A673 (cell line): ENCODE data around the gene DGUOK. TPM values are rescaled to one million over a fixed set of nuclear protein-coding genes. Genes with fewer than 3 reads are reported as not detected.

Experiments used
- BruUV-seq: library from RNA; stranded (reverse); fragments of 400-500 nt; replicated peaks from 2 replicates; lab custom pipeline; 2021; lab: Mats Ljungman, UMichigan
- CTCF ChIA-PET: fragments of 300-600 bp; sonication (Branson Sonifier 250); formaldehyde crosslinking; loops from one replicate; lab custom pipeline; 2022; ENCODE audit warnings: antibody characterized with exemption; lab: Charles Lee
- POLR2A ChIA-PET: fragments of 300-600 bp; sonication (Branson Sonifier 250); formaldehyde crosslinking; loops from one replicate; lab custom pipeline; 2022; ENCODE audit warnings: antibody characterized with exemption; ENCODE audit not compliant: low non-redundant PET; lab: Charles Lee
- DNase-seq: peaks from one replicate; pipeline ENCODE4 v3.0.0-alpha.2; 2015; ENCODE audit warnings: low spot score
- H3K27ac ChIP-seq: fragments of 200-600 bp; sonication (generic); 2 replicates; pipeline ENCODE4 v1.5.1; 2016; ENCODE audit warnings: mixed run types, low read depth, mild to moderate bottlenecking, mixed read lengths, antibody characterized with exemption, low read length; ENCODE audit not compliant: poor library complexity, severe bottlenecking
- H3K27me3 ChIP-seq: fragments of 200-600 bp; sonication (generic); replicated peaks from 2 replicates; pipeline ENCODE4 v1.6.1; 2017; ENCODE audit warnings: mixed run types, low read depth, mild to moderate bottlenecking, mixed read lengths, antibody characterized with exemption, low read length; ENCODE audit not compliant: insufficient read depth, poor library complexity
- H3K36me3 ChIP-seq: fragments of 200-600 bp; sonication (generic); 2 replicates; pipeline ENCODE4 v1.6.1; 2016; ENCODE audit warnings: mixed run types, mild to moderate bottlenecking, mixed read lengths, antibody characterized with exemption, low read length; ENCODE audit not compliant: insufficient read depth, poor library complexity, severe bottlenecking
- H3K4me1 ChIP-seq: fragments of 200-600 bp; sonication (generic); 2 replicates; pipeline ENCODE4 v1.6.1; 2017; ENCODE audit warnings: mixed run types, mild to moderate bottlenecking, mixed read lengths, antibody characterized with exemption, low read length; ENCODE audit not compliant: insufficient read depth, poor library complexity, severe bottlenecking
- H3K4me3 ChIP-seq: fragments of 200-600 bp; sonication (generic); 2 replicates; pipeline ENCODE4 v1.5.1; 2016; ENCODE audit warnings: low read depth, mixed run types, mild to moderate bottlenecking, mixed read lengths, low read length; ENCODE audit not compliant: poor library complexity, severe bottlenecking
- H3K9me3 ChIP-seq: fragments of 200-600 bp; sonication (generic); 2 replicates; pipeline ENCODE4 v1.6.1; 2016; ENCODE audit warnings: mixed run types, low read depth, mild to moderate bottlenecking, mixed read lengths, antibody characterized with exemption, low read length; ENCODE audit not compliant: poor library complexity, severe bottlenecking
- EZH2 ChIP-seq: fragments of 200-600 bp; sonication (generic); IDR thresholded peaks from 2 replicates; pipeline ENCODE4 v1.6.1; 2017; ENCODE audit warnings: borderline replicate concordance, low read depth, mild to moderate bottlenecking, mixed read lengths, antibody characterized with exemption, low read length; ENCODE audit not compliant: poor library complexity, severe bottlenecking
- intact Hi-C: fragments of 100-400 bp; cut with micrococcal nuclease; formaldehyde crosslinking; loops from one replicate; pipeline ENCODE4 v1.10.0; 2022; ENCODE audit not compliant: unreplicated experiment
- total RNA-seq: library from RNA; stranded (reverse); gene quantifications from 2 replicates; pipeline ENCODE4 v1.2.3, GENCODE V29; 2021
- TF ChIP-seq, protein P1 (sequence below): fragments of 300-800, 200-600 bp; sonication (generic); conservative IDR thresholded peaks from 2 replicates; pipeline ENCODE4 v1.5.1; 2017; ENCODE audit warnings: low read depth, mild to moderate bottlenecking, antibody characterized with exemption, low read length, moderate library complexity, mixed read lengths

The DGUOK gene
- total RNA-seq, 1 experiment from 2014 or later = 106 TPM

DNA sequence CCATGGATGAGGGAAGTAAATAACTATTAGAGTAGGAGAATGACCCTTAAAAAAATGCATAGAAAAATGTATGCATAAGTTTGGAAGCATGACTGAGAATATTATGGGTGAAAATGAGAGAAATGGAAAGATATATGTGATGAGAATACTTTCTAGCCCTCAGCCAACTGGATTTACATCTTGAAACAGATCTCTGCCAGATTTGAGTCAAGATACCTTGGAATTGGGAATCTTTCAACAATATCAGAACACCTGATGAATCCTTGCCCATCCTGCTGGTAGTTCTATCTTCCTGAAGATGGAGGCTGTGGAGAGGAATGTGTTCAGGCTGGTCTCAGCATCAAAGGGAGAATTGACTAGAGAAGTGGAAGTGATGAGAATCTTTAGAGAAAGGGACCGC lies 63.9 kb downstream of the DGUOK start:
- H3K27ac ChIP-seq = no peak overlapping the region
- CTCF ChIA-PET = no interaction called here
- no peaks in the 10 kb centered on the region for H3K9me3 ChIP-seq
- H3K4me3 ChIP-seq = no peak overlapping the region
- peaks cover 14% of the 10 kb centered on the region for H3K36me3 ChIP-seq
- no peaks in the 10 kb centered on the region for H3K27me3 ChIP-seq
- POLR2A ChIA-PET = no interaction called here
- BruUV-seq = no TSS peak
- no peak for DNase-seq
- H3K4me1 ChIP-seq = peaks cover 32% of the 10 kb centered on the region
- TF ChIP-seq EZH2 = no peak
- TF ChIP-seq, protein P1, sequence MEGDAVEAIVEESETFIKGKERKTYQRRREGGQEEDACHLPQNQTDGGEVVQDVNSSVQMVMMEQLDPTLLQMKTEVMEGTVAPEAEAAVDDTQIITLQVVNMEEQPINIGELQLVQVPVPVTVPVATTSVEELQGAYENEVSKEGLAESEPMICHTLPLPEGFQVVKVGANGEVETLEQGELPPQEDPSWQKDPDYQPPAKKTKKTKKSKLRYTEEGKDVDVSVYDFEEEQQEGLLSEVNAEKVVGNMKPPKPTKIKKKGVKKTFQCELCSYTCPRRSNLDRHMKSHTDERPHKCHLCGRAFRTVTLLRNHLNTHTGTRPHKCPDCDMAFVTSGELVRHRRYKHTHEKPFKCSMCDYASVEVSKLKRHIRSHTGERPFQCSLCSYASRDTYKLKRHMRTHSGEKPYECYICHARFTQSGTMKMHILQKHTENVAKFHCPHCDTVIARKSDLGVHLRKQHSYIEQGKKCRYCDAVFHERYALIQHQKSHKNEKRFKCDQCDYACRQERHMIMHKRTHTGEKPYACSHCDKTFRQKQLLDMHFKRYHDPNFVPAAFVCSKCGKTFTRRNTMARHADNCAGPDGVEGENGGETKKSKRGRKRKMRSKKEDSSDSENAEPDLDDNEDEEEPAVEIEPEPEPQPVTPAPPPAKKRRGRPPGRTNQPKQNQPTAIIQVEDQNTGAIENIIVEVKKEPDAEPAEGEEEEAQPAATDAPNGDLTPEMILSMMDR = no peak
- intact Hi-C loops = no loop called here

DNA sequence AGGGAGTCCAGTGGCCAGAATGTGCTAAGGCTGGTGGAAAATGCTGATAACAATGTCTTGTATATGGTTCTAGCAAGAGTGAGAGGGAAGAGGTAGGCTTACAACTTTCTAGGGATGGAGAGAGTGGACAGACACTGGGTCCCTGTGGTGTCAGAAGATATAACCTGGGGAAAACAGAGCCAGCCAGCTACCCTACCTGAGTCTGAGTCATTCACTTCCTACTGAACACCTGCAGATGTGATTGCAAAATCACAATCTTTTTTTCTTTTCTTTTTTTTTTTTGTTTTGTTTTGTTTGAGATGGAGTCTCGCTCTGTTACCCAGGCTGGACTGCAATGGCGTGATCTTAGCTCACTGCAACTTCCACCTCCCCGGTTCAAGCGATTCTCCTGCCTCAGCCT lies 65.4 kb downstream of the DGUOK start:
- H3K9me3 ChIP-seq = no peaks in the 10 kb centered on the region
- H3K27me3 ChIP-seq = no peaks in the 10 kb centered on the region
- H3K27ac ChIP-seq = no peak overlapping the region
- H3K36me3 ChIP-seq = peaks cover 10% of the 10 kb centered on the region
- no TSS peak for BruUV-seq
- no peak overlapping the region for H3K4me3 ChIP-seq
- intact Hi-C loops = no loop called here
- ChIA-PET CTCF (no interaction called here), POLR2A (interaction anchor here (0.6 kb wide), 1 partner anchor 34 kb away, joined by 6 read pairs; no protein-coding TSS in a partner anchor)
- H3K4me1 ChIP-seq = peaks cover 18% of the 10 kb centered on the region
- no peak for TF ChIP-seq EZH2
- TF ChIP-seq, protein P1 = no peak
- no peak for DNase-seq

DNA sequence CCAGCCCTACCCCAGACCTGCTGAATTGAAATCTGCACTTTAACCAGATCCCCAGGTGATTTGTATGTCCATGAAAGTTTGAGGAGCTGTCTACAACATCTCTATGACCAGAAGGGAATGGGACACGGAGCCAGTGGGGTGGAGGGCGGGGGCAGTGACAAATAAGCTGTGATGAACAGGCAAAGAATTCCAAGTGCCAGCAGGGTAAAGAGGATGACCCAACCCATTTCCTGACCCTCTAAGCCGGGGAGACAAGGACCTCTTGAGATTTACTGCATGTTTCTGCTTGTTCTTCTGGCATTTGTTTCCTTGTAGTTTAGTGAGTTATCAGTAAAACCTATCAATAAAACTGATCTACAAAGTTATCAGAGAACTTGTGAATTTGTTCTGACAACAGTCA lies 66.7 kb downstream of the DGUOK start:
- no peak overlapping the region for H3K4me3 ChIP-seq
- peaks cover 6% of the 10 kb centered on the region for H3K4me1 ChIP-seq
- CTCF ChIA-PET = no interaction called here
- BruUV-seq = no TSS peak
- H3K9me3 ChIP-seq = no peaks in the 10 kb centered on the region
- DNase-seq = no peak
- TF ChIP-seq, protein P1 = no peak
- TF ChIP-seq EZH2 = no peak
- H3K36me3 ChIP-seq = peaks cover 9% of the 10 kb centered on the region
- H3K27me3 ChIP-seq = no peaks in the 10 kb centered on the region
- intact Hi-C loops = no loop called here
- POLR2A ChIA-PET = no interaction called here
- no peak overlapping the region for H3K27ac ChIP-seq
